GM21367 (cell line): ENCODE data around the gene EXOC3L4.
"Not testable (repeated sequence)": the region's sequence is repeated elsewhere in the genome, so short reads cannot be mapped to it uniquely, and the experiment has no call there.

Source experiments
- ATAC-seq: cut with Tn5 transposase; IDR thresholded peaks from one replicate; pipeline ENCODE4 v1.9.1; 2021; ENCODE audit not compliant: unreplicated experiment

Gene EXOC3L4

DNA sequence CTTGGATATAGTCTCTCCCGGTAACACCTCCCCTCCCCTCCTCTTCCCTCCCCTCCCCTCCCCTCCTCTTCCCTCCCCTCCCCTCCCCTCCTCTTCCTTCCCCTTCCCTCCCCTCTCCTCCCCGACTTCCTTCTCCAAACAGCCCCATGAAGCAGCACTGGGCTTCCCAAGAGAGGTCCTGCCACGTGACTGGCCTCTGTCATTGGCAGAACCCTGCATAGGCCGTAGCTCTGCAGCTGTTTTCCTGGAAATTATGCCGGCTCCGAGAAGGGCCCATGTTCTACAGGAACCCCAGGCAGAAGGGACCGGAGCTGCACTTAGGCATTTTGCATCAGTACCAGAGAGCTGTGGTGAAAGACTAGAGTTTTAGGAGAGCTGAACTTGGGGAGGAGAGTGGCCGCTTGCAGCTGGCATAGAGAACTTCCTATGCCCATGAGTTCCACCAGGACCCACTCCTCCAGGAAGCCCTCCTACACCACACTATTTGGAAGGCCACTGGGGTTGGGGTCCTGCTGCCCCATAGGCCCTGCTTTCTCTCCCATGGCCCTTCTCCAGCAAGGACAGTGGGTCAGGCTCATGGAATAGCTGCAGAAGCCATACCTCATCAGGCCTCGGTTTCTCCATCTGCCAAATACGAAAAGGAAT is 23.6 kb downstream of the EXOC3L4 start:
- ATAC-seq, result no peak

DNA sequence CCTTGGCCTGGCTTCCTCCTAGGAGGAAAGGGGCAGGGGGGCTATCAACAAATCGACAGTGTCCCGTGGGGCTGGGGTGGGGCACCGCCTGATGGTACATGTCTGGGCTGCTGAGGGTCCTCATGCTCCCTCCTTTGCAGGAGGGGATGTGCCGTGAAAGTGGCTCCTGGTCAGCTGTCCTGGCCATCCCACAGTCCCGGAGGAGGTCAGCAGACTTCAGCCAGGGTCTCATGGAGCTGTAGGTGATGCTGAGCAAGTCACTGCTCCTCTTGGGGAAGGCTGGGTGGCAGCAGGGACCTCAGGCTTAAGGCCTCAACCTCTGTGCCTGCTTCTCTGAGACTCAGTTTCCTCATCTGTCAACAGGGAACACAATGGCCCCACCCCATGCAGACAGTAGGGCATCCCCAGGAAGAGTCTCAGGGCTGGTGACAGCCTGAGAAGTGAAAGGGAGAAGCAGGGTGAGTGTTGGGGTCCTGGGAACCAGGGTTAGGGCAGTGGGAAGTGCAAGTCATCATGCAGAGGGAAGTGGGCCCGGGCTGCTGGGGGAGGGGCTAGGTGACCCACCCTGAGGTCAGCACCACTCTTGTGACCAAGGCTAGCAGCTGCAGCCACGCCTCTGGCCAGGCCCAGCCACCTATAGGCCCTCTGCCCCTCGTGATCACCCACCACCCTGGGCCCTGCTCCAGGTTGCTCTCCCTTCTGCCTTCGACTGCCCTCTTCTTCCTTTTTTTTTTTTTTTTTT is 24.3 kb downstream of the EXOC3L4 start:
- no peak for ATAC-seq

DNA sequence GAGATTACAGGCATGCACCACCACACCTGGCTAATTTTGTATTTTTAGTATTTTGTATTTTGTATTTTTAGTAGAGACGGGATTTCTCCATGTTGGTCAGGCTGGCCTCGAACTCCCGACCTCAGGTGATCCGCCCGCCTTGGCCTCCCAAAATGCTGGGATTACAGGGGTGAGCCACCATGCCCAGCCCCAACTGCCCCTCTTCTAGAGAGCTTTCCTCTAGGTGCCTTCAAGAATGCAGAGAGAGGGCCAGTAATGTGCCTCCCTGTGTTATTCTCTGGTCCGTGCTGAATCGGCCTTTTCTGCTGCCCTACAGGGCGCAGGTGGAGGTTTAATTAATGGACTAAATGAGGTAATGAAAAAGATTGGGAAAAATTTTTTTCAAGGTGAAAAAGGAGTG is 25.0 kb downstream of the EXOC3L4 start:
- ATAC-seq, result not testable (repeated sequence)

DNA sequence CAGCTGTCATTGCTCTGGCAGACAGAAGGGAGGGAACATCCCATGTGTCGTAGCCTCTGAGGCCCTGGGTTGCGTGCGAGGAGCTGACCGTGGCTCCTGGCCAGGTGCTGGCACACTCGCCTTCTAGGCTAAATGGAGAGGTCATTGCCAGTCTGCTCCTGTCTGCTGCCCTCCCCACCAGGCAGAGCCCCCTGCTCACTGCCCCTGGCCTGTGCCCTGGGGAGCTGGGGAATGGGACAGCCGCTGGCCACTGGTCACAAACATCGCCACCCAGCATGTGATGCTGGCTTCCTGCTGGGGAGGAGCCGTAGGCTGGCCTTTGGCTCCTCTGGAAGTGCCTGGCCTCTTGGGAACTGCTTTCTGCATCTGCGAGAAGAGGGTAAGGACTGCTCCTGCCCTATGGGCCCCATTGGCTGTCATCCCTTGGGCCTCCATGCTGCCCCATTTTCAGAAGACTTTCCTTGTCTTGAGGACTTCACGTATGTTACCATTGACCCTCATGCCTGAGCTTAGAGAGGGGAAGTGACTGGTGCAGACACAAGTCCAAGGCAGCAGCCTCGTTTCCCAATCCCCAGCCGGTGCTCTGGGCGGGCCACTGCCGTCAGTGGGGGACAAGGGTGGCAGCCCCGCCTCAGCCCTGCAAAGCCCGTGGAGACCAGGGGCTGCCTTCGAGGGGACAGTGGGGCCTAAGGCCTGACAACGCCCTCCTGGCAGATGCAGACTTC is 26.8 kb downstream of the EXOC3L4 start:
- no peak for ATAC-seq

DNA sequence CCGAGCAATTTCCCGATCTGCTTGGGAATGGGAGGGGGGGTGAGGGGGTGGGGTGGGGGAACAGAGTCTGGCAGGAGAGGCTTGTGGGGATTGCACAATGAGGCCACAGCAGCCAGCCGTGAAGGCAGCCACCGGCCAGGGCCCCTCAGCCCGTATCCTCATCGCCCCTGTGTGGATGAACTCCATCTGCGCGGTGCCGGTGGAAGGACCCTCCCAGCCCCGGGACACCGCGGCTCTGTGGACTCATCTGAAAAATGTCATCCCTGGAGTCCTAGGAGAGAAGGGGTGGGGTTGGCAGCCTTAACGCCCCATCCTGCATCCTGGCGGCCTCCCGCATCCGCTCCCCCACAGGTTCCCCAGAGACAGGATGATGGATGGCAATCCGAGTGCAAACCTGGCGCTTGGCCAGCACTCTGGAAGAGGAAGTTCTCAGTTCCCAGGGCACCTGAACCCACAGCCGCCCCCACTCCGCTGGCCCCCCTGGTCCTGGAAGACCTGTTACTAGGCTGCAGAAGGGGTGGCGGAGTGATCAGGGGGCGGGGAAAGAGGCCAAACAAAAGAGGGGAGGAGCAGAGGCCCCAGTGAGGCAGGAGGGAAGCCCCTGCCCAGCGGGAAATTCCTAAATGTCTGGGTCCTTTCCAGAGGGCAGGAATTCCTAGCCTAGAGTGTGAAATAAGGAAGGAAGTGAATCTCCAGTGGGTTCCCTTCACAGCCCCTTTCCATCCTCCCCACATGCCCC is 27.5 kb downstream of the EXOC3L4 start:
- ATAC-seq, result no peak

DNA sequence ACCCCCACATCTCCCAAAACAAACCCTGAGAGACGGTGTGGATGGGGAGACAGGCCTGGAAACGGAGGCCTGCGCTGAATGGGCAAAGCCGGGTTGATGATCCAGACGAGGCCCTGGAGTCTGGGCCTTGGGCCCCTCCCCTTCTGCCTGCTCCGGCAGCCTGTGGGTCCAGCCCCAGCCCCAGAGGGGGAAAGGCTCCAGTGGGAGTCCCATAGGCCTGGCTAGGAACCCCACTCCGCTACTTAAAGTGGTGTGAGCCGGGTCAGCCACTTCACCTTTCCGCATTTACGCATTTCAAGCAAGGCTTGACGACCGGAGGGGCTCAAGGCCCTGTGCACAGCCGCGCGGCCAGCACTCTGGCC is 28.0 kb downstream of the EXOC3L4 start:
- ATAC-seq, result no peak

DNA sequence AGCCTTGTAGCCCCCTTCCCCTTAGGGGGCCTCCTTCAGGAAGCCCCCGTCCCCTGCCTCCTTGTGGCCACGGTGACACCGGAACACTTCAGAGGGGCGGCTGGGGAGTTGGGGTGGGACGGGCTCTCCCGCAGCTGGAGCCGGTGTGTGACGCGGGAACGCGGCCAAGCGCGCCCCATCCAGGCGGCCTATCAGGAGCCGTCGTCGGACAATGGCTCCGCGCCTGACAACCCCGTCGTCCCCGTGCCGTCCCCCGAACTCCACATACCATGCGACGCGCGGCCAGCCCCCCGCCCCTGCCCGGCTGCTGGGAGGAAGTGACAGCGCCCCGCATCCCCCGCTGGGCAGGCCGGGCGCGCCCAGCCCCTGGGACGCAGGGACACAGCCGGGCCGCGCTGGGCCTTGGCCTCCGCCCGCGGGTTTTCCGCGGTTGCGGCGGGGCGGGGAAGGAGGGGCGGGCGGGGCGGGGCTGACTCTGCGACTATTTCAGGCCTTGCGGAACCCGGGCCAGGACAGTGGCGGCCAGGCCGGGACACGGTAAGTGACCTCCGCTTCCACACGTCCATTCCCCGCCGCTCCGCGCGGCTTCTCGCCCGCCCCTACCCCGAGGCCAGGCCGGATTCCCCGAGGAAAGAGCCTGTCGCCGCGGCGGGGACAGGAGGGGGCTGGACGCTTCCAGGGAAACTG is 28.6 kb downstream of the EXOC3L4 start, which contains the start of gene TNFAIP2:
Gene TNFAIP2 (plus strand): TSS at position 515 of the 687 bp plus-strand sequence. CDS start 2,997 bp downstream, outside the sequence.
- ATAC-seq, result no peak

DNA sequence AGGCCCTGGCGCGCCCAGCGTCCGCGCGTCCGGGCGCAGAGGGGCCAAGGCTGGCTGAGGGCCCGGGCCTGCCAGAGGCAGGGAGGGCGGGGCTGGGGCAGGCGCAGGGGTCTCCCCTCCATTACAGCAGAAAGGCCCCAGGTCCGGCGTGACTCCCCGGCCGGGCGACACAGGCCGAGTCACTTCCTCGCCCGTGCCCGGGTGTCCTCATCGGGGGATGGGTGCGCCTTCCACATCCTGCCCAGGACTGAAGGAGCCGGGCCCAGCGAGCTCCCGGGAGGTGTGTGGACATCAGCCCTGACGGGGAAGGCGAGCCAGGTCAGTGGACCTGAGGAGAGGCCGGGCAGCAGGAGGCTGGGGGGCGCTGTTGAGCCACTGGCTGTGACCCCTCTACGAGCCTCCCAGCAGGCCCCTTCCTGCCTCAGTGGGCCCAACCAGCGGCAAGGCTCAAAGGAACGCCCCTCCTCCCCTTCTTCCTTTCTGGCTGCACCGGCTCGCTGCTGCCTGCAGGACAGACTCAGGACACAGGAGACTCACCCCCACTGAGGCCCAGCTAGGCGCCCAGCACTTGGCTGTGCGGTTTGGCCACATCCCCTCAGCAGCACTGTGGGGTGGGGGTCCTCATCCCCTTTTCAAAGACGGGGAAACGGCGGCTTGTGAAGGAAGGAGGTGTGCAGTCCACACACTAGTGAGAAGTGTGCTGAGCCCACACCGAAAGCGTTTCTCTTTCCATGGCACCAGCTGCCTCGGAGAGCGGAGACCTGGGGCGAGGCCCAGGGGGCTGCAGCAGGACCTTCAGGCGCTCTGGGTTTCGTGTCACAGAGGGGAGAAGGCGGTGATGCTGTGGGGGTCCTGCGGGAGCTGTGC is 29.3 kb downstream of the EXOC3L4 start:
- no peak for ATAC-seq

DNA sequence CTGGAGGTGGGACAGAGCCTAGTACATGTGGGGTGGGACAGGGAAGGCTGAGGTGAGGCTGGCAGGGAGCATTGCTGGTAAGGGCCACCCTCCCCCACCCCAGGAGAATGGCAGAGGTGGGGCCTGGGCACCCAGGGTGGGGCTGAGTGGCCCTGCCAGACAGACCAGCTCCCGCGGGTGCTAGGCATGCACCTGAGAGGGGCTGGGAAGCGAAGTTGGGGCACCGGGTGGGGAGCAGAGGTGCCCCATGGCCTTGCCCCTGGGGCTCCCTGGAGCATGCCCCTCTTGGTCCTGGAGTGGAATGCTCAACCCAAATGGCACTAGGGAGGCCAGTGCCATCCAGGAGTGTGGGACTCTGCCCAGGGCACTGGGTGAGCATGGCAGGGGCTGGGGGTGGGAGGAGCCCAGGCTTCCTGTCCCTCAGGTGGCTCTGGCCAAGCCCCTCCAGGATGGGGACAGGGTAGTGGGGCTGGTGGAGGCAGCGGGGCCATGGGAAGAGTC is 30.0 kb downstream of the EXOC3L4 start:
- ATAC-seq, result no peak

DNA sequence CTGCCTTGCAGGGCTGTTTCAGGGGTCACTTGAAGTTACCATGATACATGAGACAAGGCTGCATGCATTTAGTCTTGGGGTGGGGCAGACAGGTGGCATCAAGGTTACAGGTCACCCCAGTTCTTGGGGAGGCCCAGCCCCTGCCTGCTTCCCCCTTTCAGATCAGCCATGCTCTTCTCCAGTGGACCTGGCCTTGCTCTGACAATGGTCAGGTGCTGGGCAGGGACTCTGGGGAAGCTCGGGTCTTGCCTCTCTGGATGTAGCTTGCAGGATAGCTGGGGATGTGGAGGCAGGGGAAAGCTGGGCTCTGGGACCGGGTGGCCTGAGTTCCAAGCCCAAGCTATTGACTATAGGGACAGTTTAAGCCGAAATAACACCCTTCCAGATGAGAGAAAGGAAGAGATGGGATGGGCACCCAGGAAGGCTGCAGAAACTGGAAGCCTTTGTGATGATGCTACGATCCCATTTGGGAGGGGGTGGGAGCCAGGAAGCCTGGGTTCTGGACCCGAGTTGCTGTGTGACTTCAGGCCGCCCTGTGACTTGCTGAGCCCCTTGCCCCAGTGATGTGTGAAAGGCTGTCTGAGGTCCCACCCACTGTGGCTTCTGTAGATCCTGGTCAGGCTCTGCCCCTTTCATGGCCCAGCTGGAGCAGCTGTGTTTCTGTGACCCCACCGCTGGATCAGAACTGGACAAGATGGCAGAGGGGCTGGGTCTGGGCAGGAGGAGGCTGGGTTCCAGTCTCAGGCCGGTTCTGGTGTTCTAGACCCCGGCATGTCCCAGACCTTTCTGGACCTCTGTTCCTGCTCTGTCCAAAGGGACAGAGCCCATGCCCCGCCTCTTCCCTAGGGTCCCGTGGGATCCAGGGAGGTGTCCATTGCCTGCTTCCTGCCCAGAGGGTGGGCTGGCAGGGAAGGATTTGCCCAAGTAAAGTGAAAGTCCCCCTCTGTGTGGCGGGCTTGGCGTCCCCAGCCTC is 30.9 kb downstream of the EXOC3L4 start:
- no peak for ATAC-seq

DNA sequence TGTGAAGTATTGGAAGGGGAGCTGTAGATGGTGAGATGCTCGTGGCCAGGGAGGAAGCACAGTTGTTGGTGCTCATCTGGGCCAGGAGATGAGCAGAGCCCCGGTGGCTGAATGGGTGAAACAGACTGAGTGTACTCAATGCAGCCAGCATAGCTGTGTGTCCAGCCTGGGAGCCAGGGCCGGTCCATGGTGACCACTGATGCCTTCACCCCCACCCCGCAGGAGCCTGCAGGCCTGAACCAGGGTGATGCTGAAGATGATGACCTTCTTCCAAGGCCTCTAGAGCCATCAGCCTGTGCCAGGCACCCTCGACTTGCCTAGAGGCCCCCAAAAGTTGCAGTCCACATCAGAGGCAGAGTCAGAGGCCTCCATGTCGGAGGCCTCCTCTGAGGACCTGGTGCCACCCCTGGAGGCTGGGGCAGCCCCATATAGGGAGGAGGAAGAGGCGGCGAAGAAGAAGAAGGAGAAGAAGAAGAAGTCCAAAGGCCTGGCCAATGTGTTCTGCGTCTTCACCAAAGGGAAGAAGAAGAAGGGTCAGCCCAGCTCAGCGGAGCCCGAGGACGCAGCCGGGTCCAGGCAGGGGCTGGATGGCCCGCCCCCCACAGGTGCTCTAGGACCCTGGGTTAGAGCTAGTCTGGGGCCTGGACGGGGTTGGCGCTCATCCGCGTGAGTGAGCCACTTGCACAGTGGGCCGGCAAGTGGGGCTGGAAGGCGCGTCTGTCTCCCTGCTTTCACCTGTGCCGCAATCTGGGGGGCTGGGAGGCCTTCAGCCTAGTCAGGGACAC is 31.8 kb downstream of the EXOC3L4 start:
- no peak for ATAC-seq

DNA sequence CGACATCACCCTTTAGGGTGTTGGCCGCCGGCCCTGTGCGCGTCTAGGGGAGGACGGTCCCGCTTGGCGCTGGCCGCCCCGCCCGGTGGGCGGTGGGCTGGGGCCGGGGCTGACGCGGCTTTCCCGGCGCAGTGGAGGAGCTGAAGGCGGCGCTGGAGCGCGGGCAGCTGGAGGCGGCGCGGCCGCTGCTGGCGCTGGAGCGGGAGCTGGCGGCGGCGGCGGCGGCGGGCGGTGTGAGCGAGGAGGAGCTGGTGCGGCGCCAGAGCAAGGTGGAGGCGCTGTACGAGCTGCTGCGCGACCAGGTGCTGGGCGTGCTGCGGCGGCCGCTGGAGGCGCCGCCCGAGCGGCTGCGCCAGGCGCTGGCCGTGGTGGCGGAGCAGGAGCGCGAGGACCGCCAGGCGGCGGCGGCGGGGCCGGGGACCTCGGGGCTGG is 32.4 kb downstream of the EXOC3L4 start:
- no peak for ATAC-seq

DNA sequence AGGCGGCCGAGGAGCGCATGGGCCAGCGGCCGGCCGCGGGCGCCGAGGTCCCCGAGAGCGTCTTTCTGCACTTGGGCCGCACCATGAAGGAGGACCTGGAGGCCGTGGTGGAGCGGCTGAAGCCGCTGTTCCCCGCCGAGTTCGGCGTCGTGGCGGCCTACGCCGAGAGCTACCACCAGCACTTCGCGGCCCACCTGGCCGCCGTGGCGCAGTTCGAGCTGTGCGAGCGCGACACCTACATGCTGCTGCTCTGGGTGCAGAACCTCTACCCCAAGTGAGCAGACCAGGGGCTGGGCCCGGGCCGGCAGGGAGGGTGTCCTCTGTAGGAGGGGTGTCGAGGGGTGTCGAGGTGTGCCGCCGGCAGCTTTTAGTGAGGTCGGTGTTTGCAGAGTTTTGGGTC is 32.8 kb downstream of the EXOC3L4 start:
- ATAC-seq, result no peak

DNA sequence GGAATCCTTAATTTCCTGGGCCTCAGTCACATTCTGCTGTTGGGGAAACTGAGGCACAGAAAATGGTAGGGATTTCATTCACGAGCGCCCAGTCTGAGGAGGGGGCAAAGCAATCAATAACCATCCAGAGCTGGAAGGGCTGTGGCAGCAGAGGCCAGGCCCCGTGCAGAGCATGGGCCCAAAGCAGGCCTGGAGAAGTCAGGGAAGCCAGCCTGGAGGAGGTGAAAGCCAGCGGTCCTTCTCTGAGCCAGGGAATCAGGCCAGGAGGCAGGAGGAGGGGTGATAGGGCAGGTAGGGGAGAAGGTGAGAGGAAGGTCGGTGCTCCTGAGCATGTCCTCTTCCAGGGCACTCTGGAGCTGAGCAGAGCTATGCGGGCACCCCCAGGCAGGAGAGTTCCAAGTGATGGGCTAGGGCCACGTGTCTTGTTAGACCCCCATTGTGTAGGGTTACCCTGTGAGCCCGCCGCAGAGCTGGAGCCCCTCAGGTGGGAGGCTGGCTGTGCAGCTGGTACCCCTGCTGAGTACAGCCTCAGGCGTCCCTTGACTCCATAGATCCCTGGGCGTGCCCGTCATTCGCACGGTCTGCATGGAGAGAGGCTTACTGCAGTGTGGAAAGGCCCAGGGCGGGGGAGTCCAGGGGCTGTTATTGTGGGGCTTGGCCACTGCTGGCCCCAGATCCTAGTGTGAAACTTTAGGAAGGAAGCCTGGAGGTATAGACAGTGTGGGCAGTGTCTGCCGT is 33.5 kb downstream of the EXOC3L4 start:
- no peak for ATAC-seq

DNA sequence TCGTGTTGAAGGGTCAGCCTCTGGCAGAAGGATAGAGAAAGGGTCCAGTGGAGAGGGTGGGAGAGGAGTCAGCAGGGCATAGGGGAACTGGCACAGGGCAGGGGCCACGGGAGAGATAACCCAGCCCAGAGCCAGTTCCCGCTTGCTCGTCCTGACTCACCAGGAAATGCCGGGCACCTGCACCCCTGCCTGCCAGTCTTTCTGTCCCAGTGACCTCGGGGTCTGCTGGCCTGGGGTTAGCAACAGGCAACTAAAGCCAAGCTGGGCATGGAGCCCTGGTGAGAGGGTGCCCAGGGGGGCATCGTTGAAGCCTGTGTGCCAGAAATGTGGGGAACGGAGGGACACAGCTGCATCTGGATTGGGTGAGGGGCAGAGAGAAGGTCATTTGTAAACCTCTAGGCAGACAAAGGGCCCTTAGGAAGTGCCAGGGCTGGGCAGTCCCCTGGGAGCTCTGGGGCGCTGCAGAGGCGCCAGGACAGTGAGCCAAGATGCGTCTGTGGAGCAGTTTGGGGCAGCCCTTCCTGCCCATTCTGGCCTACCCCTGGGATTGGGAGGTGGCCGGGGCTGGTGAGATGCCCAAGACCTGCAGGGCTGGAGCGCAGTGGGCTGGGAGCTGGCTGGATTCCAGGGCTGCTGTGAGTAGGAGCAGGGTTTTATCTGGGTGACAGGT is 34.2 kb downstream of the EXOC3L4 start:
- no peak for ATAC-seq

DNA sequence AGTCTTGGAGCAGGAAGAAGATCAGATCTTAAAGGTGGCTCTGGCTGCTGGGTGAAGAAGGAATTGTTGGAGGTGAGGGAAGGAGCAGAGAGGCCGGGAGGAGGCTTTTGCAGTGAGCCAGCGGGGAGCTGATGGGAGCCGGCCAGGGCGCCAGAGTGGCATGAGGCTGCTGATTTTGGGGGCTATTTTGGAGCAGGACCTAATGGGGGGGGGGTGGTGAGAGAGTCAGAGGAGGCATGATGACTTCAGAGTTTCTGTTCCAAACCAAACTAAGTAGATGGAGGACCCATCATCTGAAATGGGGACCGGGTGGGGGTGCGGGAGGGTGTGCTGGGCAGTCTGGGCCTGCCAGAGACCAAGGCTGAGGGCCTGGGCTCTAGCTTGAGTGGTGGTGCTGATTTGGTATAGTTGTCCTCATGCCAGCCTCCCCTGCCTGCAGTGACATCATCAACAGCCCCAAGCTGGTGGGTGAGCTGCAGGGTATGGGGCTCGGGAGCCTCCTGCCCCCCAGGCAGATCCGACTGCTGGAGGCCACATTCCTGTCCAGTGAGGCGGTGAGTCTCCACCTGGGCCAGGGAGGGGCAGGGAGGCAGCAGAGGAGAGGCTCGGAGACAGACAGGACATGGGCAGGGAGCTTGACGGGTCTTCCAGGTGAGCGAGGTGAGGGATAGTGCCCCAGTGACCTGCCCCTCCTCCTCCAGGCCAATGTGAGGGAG is 34.9 kb downstream of the EXOC3L4 start:
- ATAC-seq, result no peak
